Adrenal gland (tissue), 12 donors: ENCODE measurements around the gene NARS2. TPM values are rescaled to one million over a fixed set of nuclear protein-coding genes. Genes with fewer than 3 reads are reported as not detected.

Experiments
- DNase-seq, 7 donors: peaks; one replicate each; pipeline ENCODE4 v3.0.0-alpha.2; 2019 to 2020
- H3K27ac ChIP-seq, 5 donors: fragments of 200-600 bp; sonication (generic) in 4 of 5; 1 replicate in 3 of 5; 2 replicates in 2 of 5; pipeline versions ENCODE4 v1.5.1 to v1.8.0; 2016 to 2020; ENCODE audit warnings: mild to moderate bottlenecking in 1 of 5
- H3K27me3 ChIP-seq: fragments of 200-600 bp; 2 replicates; pipeline ENCODE4 v1.8.0; 2021
- H3K36me3 ChIP-seq, 2 donors: fragments of 200-600 bp; replicated peaks in 1 of 2; 1 replicate in 1 of 2; 2 replicates in 1 of 2; pipeline versions ENCODE4 v1.5.1 to v1.8.0; 2018 to 2022
- H3K4me1 ChIP-seq, 2 donors: fragments of 200-600 bp; replicated peaks in 1 of 2; 1 replicate in 1 of 2; 2 replicates in 1 of 2; pipeline versions ENCODE4 v1.5.1 to v1.8.0; 2018 to 2021
- H3K4me3 ChIP-seq, 4 donors: fragments of 200-600 bp; sonication (generic) in 3 of 4; one replicate each; pipeline ENCODE4 v1.5.1; 2016 to 2018
- H3K9me3 ChIP-seq, 3 donors: fragments of 200-600 bp; sonication (generic) in 1 of 3; replicated peaks in 1 of 3; 1 replicate in 2 of 3; 2 replicates in 1 of 3; pipeline versions ENCODE4 v1.5.1 to v1.8.0; 2016 to 2021
- CTCF ChIP-seq, 6 experiments: fragments of 450-650 bp in 4 of 6; fragments of 200-600 bp in 2 of 6; sonication (generic) in 1 of 6; IDR thresholded peaks; 1 replicate in 5 of 6; 2 replicates in 1 of 6; pipeline versions ENCODE4 v1.5.1 to v1.8.0; 2016 to 2021; ENCODE audit warnings: antibody characterized with exemption in 6 of 6, mild to moderate bottlenecking in 2 of 6, moderate library complexity in 1 of 6
- POLR2A ChIP-seq, 2 donors: fragments of 450-650 bp; IDR thresholded peaks; one replicate each; pipeline ENCODE4 v1.6.1; 2017; ENCODE audit warnings: antibody characterized with exemption in 2 of 2, mild to moderate bottlenecking in 2 of 2, moderate library complexity in 1 of 2
- WGBS, 4 donors: extraction: QIAGEN DNeasy Blood & Tissue Kit in 2 of 4; methylation state at CpG; one replicate each; pipeline versions ENCODE4 v1.1.5 to v1.1.7; 2013 to 2017; 5-methylcytosine and 5-hydroxymethylcytosine counted together
- intact Hi-C, 2 donors: fragments of 100-400 bp; cut with DNase I; formaldehyde crosslinking; loops; one replicate each; pipeline versions ENCODE4 v1.14.1 to v1.15.0; 2022 to 2023
- polyA plus RNA-seq, 3 donors: library from polyadenylated mRNA; stranded (reverse); fragments of 200-250 nt in 2 of 3; fragments of 350-450 nt in 1 of 3; fragmentation: Illumina TruSeq in 1 of 3; extraction: RNeasy Lipid Tissue Mini Kit (QIAGEN cat#74804) in 1 of 3; gene quantifications; one replicate each; pipeline ENCODE4 v1.2.3, GENCODE V29; 2013 to 2014
- total RNA-seq, 9 donors: library from RNA; depleted of rRNA in 4 of 9; stranded (reverse); fragments of >200 nt in 4 of 9; fragments of 120-200 nt in 1 of 9; fragmentation: NEBNext Ultra II Directional in 1 of 9; extraction: Animal tissue kit (Norgen Biotek cat#: 25700) in 1 of 9; gene quantifications; one replicate each; pipeline versions ENCODE4 v1.1.0 to v1.2.4, GENCODE V29; 2013 to 2023
- donor health status: healthy with polysubstance abuse.
- donor health status: Bipolar disorder and iron deficiency.
- donor health status: DM: yes; HTN: yes; CAD: no.
- donor health status: DM: no; HTN: no; CAD: no.
- donor health status: DM: no; HTN: no; CAD: no.
- donor health status: DM: yes; HTN: yes; CAD: no.

Gene NARS2
- total and polyA plus RNA-seq, 12 donors: 8.4 to 33.3 (median 21.1) TPM

GRCh38 chr11:78400116-78400515 is 174.5 kb downstream of the NARS2 start:
- Histone ChIP-seq H3K27ac (no peak overlapping the region), H3K27me3 (no peaks in the 10 kb centered on the region), H3K36me3 (no peaks in the 10 kb centered on the region), H3K9me3 (no peaks in the 10 kb centered on the region), H3K4me1 (peaks cover 0 to 29% of the 10 kb centered on the region in 2 donors), H3K4me3 (no peak overlapping the region)
- 90 to 97% (median 93%) methylated on average over 1 of the region's 1 CpG for WGBS, 4 donors
- no peak for DNase-seq
- TF ChIP-seq CTCF (IDR thresholded peaks at IDR 0.05) (no peak), POLR2A (IDR thresholded peaks at IDR 0.05) (no peak)
- intact Hi-C loops: loop anchor here in 1 of 2 donors (10.0 kb wide), 1 partner anchor 75 kb away; no protein-coding TSS in a partner anchor

GRCh38 chr11:78399136-78399535 is 175.5 kb downstream of the NARS2 start:
- no peak overlapping the region for H3K4me3 ChIP-seq
- intact Hi-C loops: no loop called here
- no peak for DNase-seq
- 87 to 91% (median 88%) methylated on average over 4 of the region's 4 CpGs for WGBS, 4 donors
- H3K9me3 ChIP-seq: no peaks in the 10 kb centered on the region
- TF ChIP-seq POLR2A (IDR thresholded peaks at IDR 0.05) (no peak), CTCF (IDR thresholded peaks at IDR 0.05) (no peak)
- no peaks in the 10 kb centered on the region for H3K36me3 ChIP-seq
- H3K27ac ChIP-seq: no peak overlapping the region
- H3K27me3 ChIP-seq: no peaks in the 10 kb centered on the region
- peaks cover 0 to 27% of the 10 kb centered on the region in 2 donors for H3K4me1 ChIP-seq

GRCh38 chr11:78398715-78399114 is 175.9 kb downstream of the NARS2 start:
- 81 to 90% (median 83%) methylated on average over 1 of the region's 1 CpG for WGBS, 4 donors
- H3K4me1 ChIP-seq: peaks cover 0 to 23% of the 10 kb centered on the region in 2 donors

GRCh38 chr11:78397398-78397797 is 177.3 kb downstream of the NARS2 start:
- 78 to 98% (median 86%) methylated on average over 3 of the region's 3 CpGs for WGBS, 4 donors
- Histone ChIP-seq H3K36me3 (no peaks in the 10 kb centered on the region), H3K27me3 (no peaks in the 10 kb centered on the region), H3K9me3 (no peaks in the 10 kb centered on the region), H3K27ac (no peak overlapping the region), H3K4me3 (no peak overlapping the region), H3K4me1 (peaks cover 0 to 28% of the 10 kb centered on the region in 2 donors)
- no peak for DNase-seq
- intact Hi-C loops: no loop called here
- TF ChIP-seq CTCF (IDR thresholded peaks at IDR 0.05) (no peak), POLR2A (IDR thresholded peaks at IDR 0.05) (no peak)

More at GRCh38 chr11:78398715-78399114, 175.9 kb downstream of the NARS2 start:
- Histone ChIP-seq H3K9me3 (no peaks in the 10 kb centered on the region), H3K27me3 (no peaks in the 10 kb centered on the region), H3K27ac (no peak overlapping the region), H3K36me3 (no peaks in the 10 kb centered on the region), H3K4me3 (no peak overlapping the region)
- no peak for TF ChIP-seq POLR2A (IDR thresholded peaks at IDR 0.05)
- TF ChIP-seq CTCF (IDR thresholded peaks at IDR 0.05): no peak
- intact Hi-C loops: no loop called here
- no peak for DNase-seq
